ENCODE measurements around the gene NUS1.

DNA sequence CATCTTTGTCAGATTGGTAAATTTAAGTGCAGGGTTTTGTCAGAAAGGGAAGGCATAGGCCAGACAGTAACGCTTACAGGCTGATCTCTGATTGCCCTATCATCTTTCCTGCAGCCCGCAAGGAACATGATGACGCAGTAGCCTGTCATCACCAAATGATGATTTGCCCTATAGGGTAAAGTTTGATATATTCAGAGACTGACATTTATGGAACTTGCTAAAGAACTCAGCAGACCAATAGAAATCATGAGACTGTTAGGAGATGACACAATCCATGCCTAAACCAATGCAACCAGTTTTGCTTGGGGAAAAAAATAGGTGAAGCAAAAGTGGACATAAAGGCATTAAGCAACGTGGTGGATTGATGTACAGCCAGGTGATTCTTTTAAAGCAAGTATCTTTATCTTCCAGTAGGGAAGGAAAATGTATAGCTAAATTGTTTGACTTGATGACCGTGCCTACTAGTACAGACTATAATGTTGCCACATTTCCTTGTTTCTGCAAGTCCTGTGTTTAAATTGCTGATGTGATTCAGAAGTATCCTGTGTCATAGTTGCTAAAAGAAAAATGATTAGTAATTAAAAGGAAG is 2.4 kb downstream of the NUS1 start:
- no peak for TF ChIP-seq EZH2 (IDR thresholded peaks at IDR 0.05; ENCODE audit: borderline replicate concordance, low read length)
- TF ChIP-seq, protein P1, sequence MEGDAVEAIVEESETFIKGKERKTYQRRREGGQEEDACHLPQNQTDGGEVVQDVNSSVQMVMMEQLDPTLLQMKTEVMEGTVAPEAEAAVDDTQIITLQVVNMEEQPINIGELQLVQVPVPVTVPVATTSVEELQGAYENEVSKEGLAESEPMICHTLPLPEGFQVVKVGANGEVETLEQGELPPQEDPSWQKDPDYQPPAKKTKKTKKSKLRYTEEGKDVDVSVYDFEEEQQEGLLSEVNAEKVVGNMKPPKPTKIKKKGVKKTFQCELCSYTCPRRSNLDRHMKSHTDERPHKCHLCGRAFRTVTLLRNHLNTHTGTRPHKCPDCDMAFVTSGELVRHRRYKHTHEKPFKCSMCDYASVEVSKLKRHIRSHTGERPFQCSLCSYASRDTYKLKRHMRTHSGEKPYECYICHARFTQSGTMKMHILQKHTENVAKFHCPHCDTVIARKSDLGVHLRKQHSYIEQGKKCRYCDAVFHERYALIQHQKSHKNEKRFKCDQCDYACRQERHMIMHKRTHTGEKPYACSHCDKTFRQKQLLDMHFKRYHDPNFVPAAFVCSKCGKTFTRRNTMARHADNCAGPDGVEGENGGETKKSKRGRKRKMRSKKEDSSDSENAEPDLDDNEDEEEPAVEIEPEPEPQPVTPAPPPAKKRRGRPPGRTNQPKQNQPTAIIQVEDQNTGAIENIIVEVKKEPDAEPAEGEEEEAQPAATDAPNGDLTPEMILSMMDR (conservative IDR thresholded peaks at IDR 0.05 in 1 of 2, IDR thresholded peaks at IDR 0.05 in 1 of 2; ENCODE audit: extremely low read depth in 1 of 2, insufficient read depth in 1 of 2, low read depth in 1 of 2, low read length in 2 of 2) = no peak
